Activated gamma-delta T cell treated with anti-CD3 and anti-CD28 coated beads, Interleukin-2, amount 50 U/mL, for 16 hours (primary cell): ENCODE measurements around the gene DCLRE1A.
A peak's percentile ranks its signal among the peaks of the same experiment; 100 is the strongest.
"Not testable (repeated sequence)": the region's sequence is repeated elsewhere in the genome, so short reads cannot be mapped to it uniquely, and the experiment has no call there.

ENCODE experiments used
- DNase-seq: peaks from one replicate; pipeline ENCODE4 v3.0.0-alpha.2; 2020; ENCODE audit warnings: low read depth

Gene DCLRE1A

GRCh38 chr10:113858541-113858940, 4.7 kb upstream of the DCLRE1A start:
- DNase-seq: no peak

- DNase-seq: no peak
Observed at GRCh38 chr10:113857210-113857609, 3.3 kb upstream of the DCLRE1A start.

DNA sequence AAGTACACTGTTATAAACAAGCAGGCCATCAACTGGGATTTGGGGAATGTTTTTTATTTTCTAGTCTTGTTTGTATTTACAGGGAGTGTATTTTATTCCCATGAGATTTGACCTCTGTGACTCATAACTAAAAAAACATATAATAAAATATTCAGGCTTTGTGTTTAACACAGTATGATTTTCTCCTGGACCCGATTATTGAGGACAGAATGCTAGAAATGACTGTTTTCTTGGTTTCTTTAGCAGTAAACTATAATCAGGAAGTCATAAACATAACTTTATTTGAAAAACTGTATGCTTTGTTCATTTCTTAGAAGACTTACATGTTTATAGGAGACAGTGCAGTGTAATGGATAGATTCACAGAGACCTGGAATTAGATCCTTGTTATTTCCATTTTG, 2.7 kb upstream of the DCLRE1A start:
- DNase-seq: no peak

DNA sequence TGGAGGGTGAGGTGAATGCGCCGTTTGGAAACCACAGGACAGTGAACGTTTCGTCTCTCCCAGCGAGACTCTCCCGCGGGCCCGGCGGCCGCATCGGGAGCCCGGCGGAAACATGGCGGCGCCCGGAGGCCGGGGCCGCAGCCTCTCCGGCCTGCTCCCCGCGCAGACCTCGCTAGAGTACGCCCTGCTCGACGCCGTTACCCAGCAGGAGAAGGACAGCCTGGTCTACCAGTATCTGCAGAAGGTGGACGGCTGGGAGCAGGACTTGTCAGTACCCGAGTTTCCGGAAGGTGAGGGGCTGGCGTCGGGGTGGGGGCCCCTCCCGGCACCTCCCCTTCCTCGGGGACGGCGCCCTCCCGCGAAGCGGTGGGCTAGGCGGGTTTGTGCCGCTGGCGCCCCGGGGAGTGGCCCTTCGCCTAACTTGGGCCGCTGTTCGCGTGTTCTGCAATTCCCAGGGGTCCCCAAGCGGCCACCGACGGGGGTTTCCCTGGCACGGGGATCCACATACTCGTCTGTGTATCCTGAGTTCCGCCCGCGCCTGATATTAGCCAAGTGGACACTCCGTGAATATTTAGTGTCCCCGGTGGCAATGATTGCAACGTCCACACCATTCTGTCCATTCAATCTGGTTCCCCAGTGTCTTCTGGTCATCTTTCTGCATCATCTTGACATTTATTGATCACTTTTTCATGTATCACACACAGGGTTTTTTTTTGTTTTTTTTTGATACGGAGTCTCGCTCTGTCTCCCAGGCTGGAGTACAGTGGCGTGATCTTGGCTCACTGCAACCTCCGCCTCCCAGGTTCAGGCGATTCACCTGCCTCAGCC, 1.1 kb upstream of the DCLRE1A start:
- peak; percentile 14 for DNase-seq

DNA sequence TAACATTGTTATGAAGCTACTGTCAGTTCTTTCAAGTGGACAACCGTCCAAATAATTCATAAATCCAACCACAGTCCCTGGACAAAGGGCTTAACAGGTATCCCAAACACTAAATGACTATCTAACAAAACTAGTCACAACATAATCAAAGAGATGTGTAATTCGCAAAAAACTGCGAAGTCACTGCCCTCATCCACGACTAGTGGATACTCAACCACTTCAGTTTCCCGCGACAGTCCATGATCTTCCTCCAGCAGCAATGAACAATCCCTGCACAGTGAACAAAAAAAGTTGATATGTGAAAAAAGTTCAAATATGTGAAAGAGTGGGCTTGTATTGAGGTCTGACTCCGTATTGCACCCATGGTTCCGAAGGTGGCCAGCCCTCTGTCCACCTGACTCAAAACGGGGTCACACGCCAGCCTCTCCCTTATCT, 287 bp downstream of the DCLRE1A start:
- no peak for DNase-seq

GRCh38 chr10:113849946-113850345, 3.9 kb downstream of the DCLRE1A start:
- DNase-seq: no peak

- DNase-seq: no peak
Observed at GRCh38 chr10:113849140-113849803, 4.6 kb downstream of the DCLRE1A start.

DNA sequence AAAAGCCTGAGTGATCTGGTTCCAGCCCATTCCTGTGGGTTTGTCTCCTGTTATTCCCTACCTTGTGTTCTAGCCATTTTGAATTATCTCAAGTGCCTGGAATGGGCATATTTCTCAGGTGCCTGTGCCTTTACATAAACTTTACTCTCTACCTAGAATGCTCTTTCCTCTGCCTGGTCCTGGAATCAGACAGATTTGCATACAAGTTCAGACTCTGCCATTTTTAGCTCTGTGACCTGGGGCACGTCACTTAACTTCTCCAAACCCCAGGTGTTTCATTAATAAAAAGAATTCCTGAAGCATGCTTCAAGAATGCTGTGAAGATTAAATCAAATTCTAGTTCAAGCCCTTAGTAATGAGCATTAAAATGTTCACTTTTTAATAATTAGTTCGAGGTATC, 7.8 kb downstream of the DCLRE1A start:
- DNase-seq: no peak

DNA sequence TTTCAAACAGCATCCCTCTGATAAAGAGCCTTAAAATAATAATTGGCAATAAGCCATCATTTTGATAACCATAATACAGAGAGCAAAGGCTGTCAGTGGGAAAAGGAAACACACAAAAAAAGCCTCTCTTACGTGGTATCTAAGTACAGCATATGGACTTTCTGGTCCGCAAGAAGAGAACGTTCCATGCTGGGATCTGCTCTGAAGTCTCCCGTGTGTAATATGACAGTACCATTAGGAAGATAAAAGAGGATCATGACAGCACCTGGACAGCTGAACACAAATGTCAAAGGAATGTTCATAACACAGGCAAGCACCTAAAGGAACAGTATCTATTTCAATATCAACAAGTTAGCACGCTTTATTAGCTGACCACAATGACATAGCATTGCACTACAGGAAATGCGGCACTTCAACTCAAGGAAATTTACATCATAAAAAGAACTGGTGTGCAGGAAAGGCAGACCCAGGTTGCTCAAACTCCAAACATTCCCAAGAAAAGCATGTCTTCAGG, 9.9 kb downstream of the DCLRE1A start:
- DNase-seq: no peak

DNA sequence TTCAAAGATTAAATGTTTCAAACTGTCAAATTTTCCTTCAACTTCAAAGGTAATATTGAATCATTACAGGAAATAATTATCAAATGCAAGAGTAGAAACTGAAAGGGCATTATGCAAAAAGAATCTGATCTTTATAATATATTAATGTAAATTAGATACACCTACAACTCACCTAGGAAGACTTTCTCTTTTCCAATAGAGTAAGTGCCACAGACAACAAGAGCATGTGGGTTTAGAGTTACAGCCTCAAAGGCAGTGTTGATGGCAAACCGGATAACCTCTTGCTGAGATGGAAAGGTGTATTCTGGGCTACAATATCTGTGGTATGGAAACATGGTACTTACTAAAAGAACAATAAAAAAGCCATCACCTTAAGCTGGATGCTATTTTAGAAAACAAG, 11.7 kb downstream of the DCLRE1A start:
- DNase-seq: no peak

DNA sequence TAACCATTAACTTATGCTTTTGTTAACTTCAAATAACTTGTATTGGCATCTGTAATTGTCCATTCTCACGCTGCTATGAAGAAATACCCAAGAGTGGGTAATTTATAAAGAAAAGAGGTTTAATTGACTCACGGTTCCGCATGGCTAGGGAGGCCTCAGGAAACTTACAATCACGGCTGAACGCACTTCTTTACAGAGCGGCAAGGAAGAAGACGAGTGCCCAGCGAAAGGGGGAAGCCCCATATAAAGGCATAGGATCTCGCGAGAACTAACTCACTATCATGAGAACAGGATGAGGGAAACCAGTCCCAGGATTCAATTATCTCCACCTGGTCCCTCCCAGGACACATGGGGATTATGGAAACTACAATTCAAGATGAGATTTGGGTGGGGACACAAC, 25.3 kb downstream of the DCLRE1A start:
- not testable (repeated sequence) for DNase-seq

- no peak for DNase-seq
Observed at GRCh38 chr10:113825791-113826190, 28.1 kb downstream of the DCLRE1A start.

- no peak for DNase-seq
Observed at GRCh38 chr10:113823389-113823788, 30.5 kb downstream of the DCLRE1A start.

DNA sequence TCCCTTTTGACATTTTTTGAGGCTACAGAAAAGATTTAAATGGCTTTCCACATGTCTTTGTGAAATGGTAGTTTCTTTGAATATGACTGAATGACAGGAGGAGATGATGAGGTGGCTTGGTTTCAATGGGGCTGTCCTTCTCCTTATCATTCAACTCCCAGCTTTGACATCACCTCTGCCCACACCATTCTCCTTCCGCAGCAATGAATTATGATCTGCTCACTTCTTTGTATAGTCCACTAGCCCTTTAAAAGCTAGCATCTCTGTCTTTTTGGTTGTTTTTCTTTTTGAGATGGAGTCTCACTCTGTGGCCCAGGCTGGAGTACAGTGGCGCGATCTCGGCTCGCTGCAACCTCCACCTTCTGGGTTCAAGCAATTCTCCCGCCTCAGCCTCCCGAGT, 31.7 kb downstream of the DCLRE1A start:
- DNase-seq: no peak

GRCh38 chr10:113821306-113821705, 32.6 kb downstream of the DCLRE1A start:
- not testable (repeated sequence) for DNase-seq

- no peak for DNase-seq
Observed at GRCh38 chr10:113820507-113820906, 33.4 kb downstream of the DCLRE1A start.

- DNase-seq: no peak
Observed at GRCh38 chr10:113819989-113820388, 33.9 kb downstream of the DCLRE1A start.

- not testable (repeated sequence) for DNase-seq
Observed at GRCh38 chr10:113814700-113815099, 39.2 kb downstream of the DCLRE1A start.

DNA sequence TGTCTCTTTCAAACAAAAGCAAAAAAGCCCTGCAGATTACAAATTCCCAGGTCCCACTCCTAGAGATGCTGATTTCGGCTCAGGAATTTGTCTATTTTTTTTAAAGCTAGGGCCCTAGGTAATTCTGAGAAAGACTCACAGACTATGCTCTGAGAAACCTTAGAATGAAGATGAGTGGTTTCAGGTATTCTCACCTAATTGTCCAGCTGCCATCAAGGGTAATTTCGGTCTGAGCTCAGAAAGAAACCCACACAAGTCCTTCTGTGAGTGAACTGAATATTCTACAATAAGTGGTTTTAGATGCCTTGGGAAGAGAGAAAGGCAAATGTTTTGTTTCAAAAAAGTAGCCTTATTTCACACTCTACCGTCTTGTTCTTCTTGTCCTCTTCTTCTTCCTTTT, 45.7 kb downstream of the DCLRE1A start:
- DNase-seq: no peak

GRCh38 chr10:113806503-113806902, 47.4 kb downstream of the DCLRE1A start:
- DNase-seq: no peak

GRCh38 chr10:113802997-113803396, 50.9 kb downstream of the DCLRE1A start:
- no peak for DNase-seq

DNA sequence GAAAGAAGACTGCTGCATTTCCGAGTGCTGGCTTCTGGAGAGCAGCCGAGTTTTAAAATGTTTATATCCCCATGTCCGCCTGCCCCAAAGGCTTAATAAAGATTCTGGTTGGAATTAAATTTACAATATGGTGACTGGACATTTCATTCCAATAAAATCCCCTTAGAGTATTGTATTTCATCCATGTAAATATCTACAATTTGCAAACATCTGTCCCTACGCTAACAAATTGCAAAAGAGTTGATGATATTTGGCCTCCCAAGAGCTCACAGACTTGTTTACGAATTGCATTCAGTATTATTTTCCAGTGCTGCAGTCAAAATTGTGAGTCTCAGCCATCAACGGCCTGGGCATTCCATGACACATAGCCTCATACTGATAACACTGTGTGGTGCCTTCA, 52.3 kb downstream of the DCLRE1A start:
- DNase-seq: no peak

DNA sequence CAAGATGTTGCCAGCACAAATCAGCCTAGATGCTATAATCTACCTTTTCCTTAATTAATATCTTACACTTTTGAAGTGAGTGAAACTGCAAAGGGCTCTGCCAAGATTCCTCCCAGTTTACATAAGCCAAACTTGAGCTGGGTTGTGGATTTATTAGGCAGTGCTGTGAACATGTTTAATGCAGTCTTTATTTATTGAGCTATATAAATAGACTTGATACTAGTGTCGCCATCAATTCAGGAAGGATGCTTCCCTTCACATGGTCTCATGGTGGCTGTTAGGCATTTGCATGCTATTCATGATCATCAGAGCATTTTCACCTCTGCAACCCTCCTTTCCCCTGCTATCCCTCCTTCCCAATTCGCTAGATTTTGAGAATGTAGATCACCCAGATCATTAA, 62.2 kb downstream of the DCLRE1A start:
- DNase-seq: no peak
